Nephron (organoid): Measurements from ENCODE around the gene EPM2A.
A peak's percentile ranks its signal among the peaks of the same experiment; 100 is the strongest.
"Not testable (repeated sequence)": the region's sequence is repeated elsewhere in the genome, so short reads cannot be mapped to it uniquely, and the experiment has no call there.

Experiments used
- H3K27ac Mint-ChIP-seq, 3 experiments: 2 replicates each; pipeline ENCODE4 v1.8.0; 2020; ENCODE audit warnings: mixed read lengths in 3 of 3, mild to moderate bottlenecking in 2 of 3, moderate library complexity in 1 of 3
- H3K27me3 Mint-ChIP-seq: 2 replicates; pipeline ENCODE4 v1.8.0; 2021; ENCODE audit warnings: low read depth, mild to moderate bottlenecking, moderate library complexity, mixed read lengths
- H3K36me3 Mint-ChIP-seq: 2 replicates; pipeline ENCODE4 v1.8.0; 2020; ENCODE audit warnings: low read depth, mixed read lengths
- H3K4me1 Mint-ChIP-seq: 2 replicates; pipeline ENCODE4 v1.8.0; 2020; ENCODE audit warnings: mixed read lengths
- H3K4me3 Mint-ChIP-seq, 3 experiments: 2 replicates each; pipeline ENCODE4 v1.8.0; 2020; ENCODE audit warnings: mild to moderate bottlenecking in 3 of 3, mixed read lengths in 3 of 3, moderate library complexity in 2 of 3
- H3K9me3 Mint-ChIP-seq: 2 replicates; pipeline ENCODE4 v1.8.0; 2020; ENCODE audit warnings: mixed read lengths
- CTCF ChIP-seq, 3 experiments: fragments of 200-600 bp; sonication (generic); IDR thresholded peaks; one replicate each; pipeline ENCODE4 v1.5.0; 2021; ENCODE audit warnings: antibody characterized with exemption in 3 of 3; ENCODE audit not compliant: unreplicated experiment in 3 of 3

Gene EPM2A

GRCh38 chr6:145705561-145705960 lies 29.8 kb downstream of the EPM2A start:
- no peak for TF ChIP-seq CTCF (IDR thresholded peaks at IDR 0.05; ENCODE audit: unreplicated experiment in 3 of 3)
- H3K27ac Mint-ChIP-seq: no peak overlapping the region
- no peak overlapping the region for H3K4me3 Mint-ChIP-seq
- H3K4me1 Mint-ChIP-seq: no peaks in the 10 kb centered on the region
- peaks cover 8% of the 10 kb centered on the region for H3K9me3 Mint-ChIP-seq
- no peaks in the 10 kb centered on the region for H3K27me3 Mint-ChIP-seq
- peaks cover 20% of the 10 kb centered on the region for H3K36me3 Mint-ChIP-seq

GRCh38 chr6:145704143-145704781 lies 31.1 kb downstream of the EPM2A start:
- H3K27ac Mint-ChIP-seq: no peak overlapping the region
- peak; percentile 47 to 72 (median 59) for TF ChIP-seq CTCF (IDR thresholded peaks at IDR 0.05; ENCODE audit: unreplicated experiment in 3 of 3)
- H3K36me3 Mint-ChIP-seq: peaks cover 16% of the 10 kb centered on the region
- peaks cover 3% of the 10 kb centered on the region for H3K9me3 Mint-ChIP-seq
- no peak overlapping the region for H3K4me3 Mint-ChIP-seq
- H3K27me3 Mint-ChIP-seq: no peaks in the 10 kb centered on the region
- no peaks in the 10 kb centered on the region for H3K4me1 Mint-ChIP-seq

GRCh38 chr6:145699462-145699861 lies 35.9 kb downstream of the EPM2A start:
- Mint-ChIP-seq H3K27ac (no peak overlapping the region), H3K4me3 (no peak overlapping the region), H3K4me1 (no peaks in the 10 kb centered on the region), H3K27me3 (no peaks in the 10 kb centered on the region), H3K36me3 (peaks cover 8% of the 10 kb centered on the region), H3K9me3 (peaks cover 5% of the 10 kb centered on the region)
- no peak for TF ChIP-seq CTCF (IDR thresholded peaks at IDR 0.05; ENCODE audit: unreplicated experiment in 3 of 3)

- H3K27me3 Mint-ChIP-seq, H3K27ac Mint-ChIP-seq, H3K4me3 Mint-ChIP-seq, H3K36me3 Mint-ChIP-seq, H3K4me1 Mint-ChIP-seq, H3K9me3 Mint-ChIP-seq: not testable (repeated sequence)
Observed at GRCh38 chr6:145697401-145697800, 37.9 kb downstream of the EPM2A start.

GRCh38 chr6:145694083-145694737 lies 41.1 kb downstream of the EPM2A start:
- H3K9me3 Mint-ChIP-seq: peaks cover 18% of the 10 kb centered on the region
- H3K27me3 Mint-ChIP-seq: no peaks in the 10 kb centered on the region
- H3K36me3 Mint-ChIP-seq: peaks cover 8% of the 10 kb centered on the region
- no peaks in the 10 kb centered on the region for H3K4me1 Mint-ChIP-seq
- no peak for TF ChIP-seq CTCF (IDR thresholded peaks at IDR 0.05; ENCODE audit: unreplicated experiment in 3 of 3)
- H3K27ac Mint-ChIP-seq: no peak overlapping the region
- H3K4me3 Mint-ChIP-seq: no peak overlapping the region

- peaks cover 13% of the 10 kb centered on the region for H3K9me3 Mint-ChIP-seq
- no peak for TF ChIP-seq CTCF (IDR thresholded peaks at IDR 0.05; ENCODE audit: unreplicated experiment in 3 of 3)
- peaks cover 5% of the 10 kb centered on the region for H3K36me3 Mint-ChIP-seq
- H3K4me3 Mint-ChIP-seq: no peak overlapping the region
- no peak overlapping the region for H3K27ac Mint-ChIP-seq
- no peaks in the 10 kb centered on the region for H3K27me3 Mint-ChIP-seq
- peaks cover 2% of the 10 kb centered on the region for H3K4me1 Mint-ChIP-seq
Observed at GRCh38 chr6:145690969-145691368, 44.4 kb downstream of the EPM2A start.
